ENCODE results near the gene MAP4K3.

- TF ChIP-seq EP300 (IDR thresholded peaks at IDR 0.05) (no peak), CTCF (IDR thresholded peaks at IDR 0.05) (no peak), POLR2AphosphoS5 (IDR thresholded peaks at IDR 0.05) (no peak), POLR2A (IDR thresholded peaks at IDR 0.05) (no peak)
These were observed 53.9 kb downstream of the MAP4K3 start for GRCh38 chr2:39383146-39383545.

Measured in upper lobe of left lung (tissue), 4 donors.